Measurements from ENCODE around the gene ATP13A4. TPM values are rescaled to one million over a fixed set of nuclear protein-coding genes. Genes with fewer than 3 reads are reported as not detected.

Gene ATP13A4
- total RNA-seq, 1 experiment from 2014 or later: 0.22 TPM

DNA sequence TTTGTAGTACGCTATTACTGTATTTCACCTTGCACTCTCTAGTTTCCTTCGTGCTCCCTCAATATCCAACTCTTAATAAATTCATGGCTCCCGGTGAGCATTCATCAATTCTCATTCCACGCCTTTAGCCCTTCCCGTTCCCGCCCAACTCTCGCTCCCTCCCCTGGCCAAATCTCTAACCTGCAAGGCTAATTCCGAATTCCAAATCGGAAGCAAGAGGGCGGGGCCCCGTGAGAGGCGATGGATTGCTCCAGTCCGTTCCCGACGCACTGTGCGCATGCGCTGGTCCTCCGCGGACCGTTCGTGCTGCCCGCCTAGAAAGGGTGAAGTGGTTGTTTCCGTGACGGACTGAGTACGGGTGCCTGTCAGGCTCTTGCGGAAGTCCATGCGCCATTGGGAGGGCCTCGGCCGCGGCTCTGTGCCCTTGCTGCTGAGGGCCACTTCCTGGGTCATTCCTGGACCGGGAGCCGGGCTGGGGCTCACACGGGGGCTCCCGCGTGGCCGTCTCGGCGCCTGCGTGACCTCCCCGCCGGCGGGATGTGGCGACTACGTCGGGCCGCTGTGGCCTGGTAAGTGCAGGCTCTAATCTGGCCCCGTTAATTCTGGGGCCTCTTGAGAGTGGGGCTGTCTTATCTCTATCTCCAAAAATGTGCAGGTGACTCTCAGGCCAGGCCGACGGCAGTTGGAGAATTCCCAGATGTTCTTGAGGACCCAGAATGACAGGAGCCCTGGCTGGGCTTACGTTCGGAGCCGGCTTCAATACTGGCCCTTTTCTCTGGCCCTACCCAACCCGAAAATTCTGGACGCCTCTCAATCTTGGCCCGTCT is 38.4 kb upstream of the ATP13A4 start, which contains the start of gene OPA1:
Gene OPA1, plus strand, starts transcription at position 368 of the 827 bp plus-strand sequence. Its CDS starts 170 bp downstream, at position 538.
- Histone ChIP-seq H3K9me2 (ENCODE audit: insufficient read depth) (no peaks in the 10 kb centered on the region), H3K4me3 (peak within 1 kb of the TSS; percentile 89), H3K27me3 (ENCODE audit: insufficient read depth, low read depth) (no peaks in the 10 kb centered on the region), H3F3A (ENCODE audit: insufficient read depth, low read depth) (peaks cover 5% of the 10 kb centered on the region; the same call in 1 of the 2 replicates), H3K36me3 (ENCODE audit: low read depth) (peaks cover 12% of the 10 kb centered on the region), H3K27ac (peak within 1 kb of the TSS; percentile 61), H3K4me1 (replicated peaks; ENCODE audit: insufficient read depth) (peaks cover 38% of the 10 kb centered on the region), H3K4me2 (peak within 1 kb of the TSS; percentile 99), H3K9me3 (ENCODE audit: insufficient read depth, low read depth) (no peaks in the 10 kb centered on the region), H4K20me1 (ENCODE audit: insufficient read depth) (peaks cover 13% of the 10 kb centered on the region; the same call in 1 of the 2 replicates), H2AFZ (peak within 1 kb of the TSS; percentile 88), H3K79me2 (ENCODE audit: low read depth) (peaks cover 49% of the 10 kb centered on the region)
- BruUV-seq (replicated peaks): no TSS peak
- no peak for TF ChIP-seq EZH2 (IDR thresholded peaks at IDR 0.05; ENCODE audit: low read depth)
- no peak; the same call in 1 of the 2 replicates for TF ChIP-seq CTCF (conservative IDR thresholded peaks at IDR 0.05)
- ChIA-PET CTCF (no interaction called here), POLR2A (ENCODE audit: unreplicated experiment) (no interaction called here)
- peak; percentile 98 to 99 for DNase-seq
- intact Hi-C loops (cut with micrococcal nuclease; ENCODE audit: unreplicated experiment): loop anchor here (5.0 kb wide), 3 partner anchors 539 to 729 kb away; partner anchors contain the start of gene MB21D2

DNA sequence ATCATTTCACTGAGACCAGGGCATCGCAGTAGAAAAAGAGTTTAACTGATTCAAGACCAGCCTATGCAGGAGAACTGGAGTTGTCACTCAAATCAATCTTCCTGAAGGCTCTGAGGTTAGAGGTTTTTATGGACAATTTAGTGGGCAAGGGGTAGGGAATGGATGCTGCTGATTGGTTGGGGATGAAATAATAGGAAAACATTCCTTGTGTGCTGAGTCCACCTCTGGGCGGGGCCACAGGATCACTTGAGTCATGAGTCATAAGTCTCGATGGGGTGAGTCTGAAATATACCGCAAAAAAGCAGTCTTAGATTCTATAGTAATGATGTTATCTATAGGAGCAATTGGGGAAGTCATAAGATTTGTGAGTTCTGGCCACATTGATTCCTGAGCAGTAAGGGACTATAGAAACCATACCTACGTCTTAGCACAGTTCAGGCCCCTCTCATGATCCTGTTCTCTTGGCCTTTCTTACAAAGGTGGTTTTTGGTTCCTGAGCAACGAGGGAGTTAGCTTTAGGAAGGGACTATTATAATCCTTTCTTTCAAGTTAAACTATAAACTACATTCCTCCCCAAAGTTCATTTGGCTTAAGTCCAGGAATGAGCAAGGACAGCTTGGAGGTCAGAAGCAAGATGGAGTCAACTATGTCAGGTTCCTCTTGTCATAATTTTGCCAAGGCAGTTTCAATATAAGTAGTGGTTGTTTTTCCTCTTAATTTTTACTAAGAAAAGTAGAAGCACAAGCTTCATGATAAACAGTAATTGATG is 35.6 kb upstream of the ATP13A4 start:
- Histone ChIP-seq H3K4me3 (no peak overlapping the region), H3K9me2 (ENCODE audit: insufficient read depth) (no peaks in the 10 kb centered on the region), H2AFZ (peak overlapping the region; percentile 8), H3K27ac (peak overlapping the region; percentile 16; the same call in 1 of the 2 replicates), H3K4me2 (peak overlapping the region; percentile 21), H3K36me3 (ENCODE audit: low read depth) (no peaks in the 10 kb centered on the region), H4K20me1 (ENCODE audit: insufficient read depth) (peaks cover 13% of the 10 kb centered on the region; the same call in 1 of the 2 replicates), H3F3A (ENCODE audit: insufficient read depth, low read depth) (peaks cover 5% of the 10 kb centered on the region; the same call in 1 of the 2 replicates), H3K79me2 (ENCODE audit: low read depth) (peaks cover 22% of the 10 kb centered on the region), H3K9me3 (ENCODE audit: insufficient read depth, low read depth) (no peaks in the 10 kb centered on the region), H3K4me1 (replicated peaks; ENCODE audit: insufficient read depth) (peaks cover 35% of the 10 kb centered on the region), H3K27me3 (ENCODE audit: insufficient read depth, low read depth) (no peaks in the 10 kb centered on the region)
- ChIA-PET POLR2A (ENCODE audit: unreplicated experiment) (no interaction called here), CTCF (interaction anchor here (0.6 kb wide), 2 partner anchors 10 to 77 kb away, joined by 4 to 5 read pairs; no protein-coding TSS in a partner anchor)
- intact Hi-C loops (cut with micrococcal nuclease; ENCODE audit: unreplicated experiment): loop anchor here (5.0 kb wide), 3 partner anchors 542 to 732 kb away; partner anchors contain the start of gene MB21D2
- no TSS peak for BruUV-seq (replicated peaks)
- peak; percentile 71 to 84 for DNase-seq
- TF ChIP-seq CTCF (conservative IDR thresholded peaks at IDR 0.05): no peak
- TF ChIP-seq EZH2 (IDR thresholded peaks at IDR 0.05; ENCODE audit: low read depth): no peak

DNA sequence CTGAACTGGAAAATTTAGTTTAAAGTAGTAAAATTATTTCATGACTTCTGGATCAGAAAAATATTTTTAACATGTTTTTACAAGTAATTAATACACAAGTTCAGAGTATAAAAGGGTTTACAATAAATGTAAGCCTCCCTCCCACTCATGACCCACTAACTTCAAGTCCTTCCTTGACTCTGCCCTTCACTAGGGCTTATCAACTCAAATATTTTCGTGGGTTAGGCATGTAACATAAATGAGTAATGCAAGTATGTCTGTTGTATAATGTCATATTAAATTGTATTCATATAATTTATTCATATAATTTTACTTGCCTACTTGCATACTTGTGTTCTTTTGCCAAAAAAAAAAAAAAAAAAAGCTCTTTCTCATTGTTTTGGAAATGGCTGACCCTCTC is 34.9 kb upstream of the ATP13A4 start:
- CTCF ChIA-PET: interaction anchor here (0.6 to 0.7 kb wide), 3 partner anchors 8 to 77 kb away, joined by 3 to 5 read pairs (median 4); no protein-coding TSS in a partner anchor
- no peak overlapping the region for H3K27ac ChIP-seq
- POLR2A ChIA-PET (ENCODE audit: unreplicated experiment): no interaction called here
- peak overlapping the region; percentile 21 for H3K4me2 ChIP-seq
- H3K27me3 ChIP-seq (ENCODE audit: insufficient read depth, low read depth): no peaks in the 10 kb centered on the region
- peaks cover 15% of the 10 kb centered on the region for H3K79me2 ChIP-seq (ENCODE audit: low read depth)
- peak overlapping the region; percentile 8; the same call in 1 of the 2 replicates for H2AFZ ChIP-seq
- H3K4me3 ChIP-seq: no peak overlapping the region
- H3K36me3 ChIP-seq (ENCODE audit: low read depth): no peaks in the 10 kb centered on the region
- H3F3A ChIP-seq (ENCODE audit: insufficient read depth, low read depth): peaks cover 5% of the 10 kb centered on the region; the same call in 1 of the 2 replicates
- H3K4me1 ChIP-seq (replicated peaks; ENCODE audit: insufficient read depth): peaks cover 28% of the 10 kb centered on the region
- no peak for DNase-seq
- BruUV-seq (replicated peaks): no TSS peak
- intact Hi-C loops (cut with micrococcal nuclease; ENCODE audit: unreplicated experiment): loop anchor here (5.0 kb wide), 3 partner anchors 543 to 733 kb away; partner anchors contain the start of gene MB21D2
- H3K9me3 ChIP-seq (ENCODE audit: insufficient read depth, low read depth): no peaks in the 10 kb centered on the region
- TF ChIP-seq CTCF (conservative IDR thresholded peaks at IDR 0.05) (no peak), EZH2 (IDR thresholded peaks at IDR 0.05; ENCODE audit: low read depth) (no peak)
- peaks cover 7% of the 10 kb centered on the region; the same call in 1 of the 2 replicates for H4K20me1 ChIP-seq (ENCODE audit: insufficient read depth)
- H3K9me2 ChIP-seq (ENCODE audit: insufficient read depth): no peaks in the 10 kb centered on the region

Measured in PC-9 (cell line).